Upper lobe of left lung (tissue), 6 donors: ENCODE data around the gene THEM5. TPM values are rescaled to one million over a fixed set of nuclear protein-coding genes. Genes with fewer than 3 reads are reported as not detected.

Experiments
- ATAC-seq, 2 donors: fragments of 200-7000 bp; cut with Tn5 transposase; one replicate each; pipeline ENCODE4 v1.9.1; 2022; ENCODE audit warnings: mild to moderate bottlenecking in 2 of 2, moderate library complexity in 2 of 2; ENCODE audit not compliant: low FRiP score in 2 of 2
- DNase-seq, 2 donors: peaks; one replicate each; pipeline ENCODE4 v3.0.0-alpha.2; 2019 to 2020
- H3K27ac ChIP-seq, 4 donors: fragments of 200-600 bp; sonication (generic); one replicate each; pipeline ENCODE4 v1.5.1; 2016 to 2019
- H3K27me3 ChIP-seq, 4 donors: fragments of 200-600 bp; sonication (generic); one replicate each; pipeline ENCODE4 v1.5.1; 2017 to 2019
- H3K36me3 ChIP-seq, 4 donors: fragments of 200-600 bp; sonication (generic); one replicate each; pipeline ENCODE4 v1.5.1; 2016 to 2019
- H3K4me1 ChIP-seq, 4 donors: fragments of 200-600 bp; sonication (generic); one replicate each; pipeline ENCODE4 v1.5.1; 2018 to 2019
- H3K4me3 ChIP-seq, 4 donors: fragments of 200-600 bp; sonication (generic); one replicate each; pipeline ENCODE4 v1.5.1; 2017 to 2019; ENCODE audit warnings: mild to moderate bottlenecking in 2 of 4, moderate library complexity in 1 of 4
- H3K9me3 ChIP-seq, 4 donors: fragments of 200-600 bp; sonication (generic); one replicate each; pipeline ENCODE4 v1.5.1; 2018 to 2019
- CTCF ChIP-seq, 6 experiments: fragments of 450-650 bp in 4 of 6; fragments of 200-600 bp in 2 of 6; sonication (generic) in 2 of 6; IDR thresholded peaks; one replicate each; pipeline ENCODE4 v1.5.1; 2016 to 2019; ENCODE audit warnings: antibody characterized with exemption in 6 of 6
- EP300 ChIP-seq, 4 donors: sonication (generic); formaldehyde crosslinking; IDR thresholded peaks; one replicate each; pipeline ENCODE4 v1.5.1; 2017; ENCODE audit warnings: antibody characterized with exemption in 4 of 4, control low read depth in 2 of 4
- POLR2A ChIP-seq, 4 donors: fragments of 450-650 bp; IDR thresholded peaks; one replicate each; pipeline ENCODE4 v1.5.1; 2016 to 2017; ENCODE audit warnings: antibody characterized with exemption in 4 of 4, mild to moderate bottlenecking in 2 of 4
- POLR2AphosphoS5 ChIP-seq, 2 donors: sonication (generic); formaldehyde crosslinking; IDR thresholded peaks; one replicate each; pipeline ENCODE4 v1.5.1; 2017; ENCODE audit warnings: antibody characterized with exemption in 2 of 2
- WGBS, 2 donors: methylation state at CpG; one replicate each; pipeline ENCODE4 v1.1.5; 2017 to 2018; 5-methylcytosine and 5-hydroxymethylcytosine counted together
- total RNA-seq, 6 donors: library from RNA; depleted of rRNA in 4 of 6; stranded (reverse); fragments of >200 nt in 4 of 6; gene quantifications; one replicate each; pipeline versions ENCODE4 v1.1.0 to v1.2.1, GENCODE V29; 2016 to 2021
- donor health status: DM: no; HTN: no; CAD: no; lungs with moderate emphysema.
- donor health status: DM: no; HTN: yes; CAD: no; lungs with severe emphysema.

Gene THEM5
- total RNA-seq, 6 donors from 2014 or later = not detected

- no peak for ATAC-seq
- 97 to 98% methylated on average over 3 of the region's 3 CpGs for WGBS, 2 donors
Observed at GRCh38 chr1:151803915-151804314, 49.6 kb downstream of the THEM5 start.

GRCh38 chr1:151803164-151803563 lies 50.3 kb downstream of the THEM5 start:
- DNase-seq (no peak), ATAC-seq (no peak)
- Histone ChIP-seq H3K4me1 (no peaks in the 10 kb centered on the region), H3K27ac (no peak overlapping the region), H3K9me3 (no peaks in the 10 kb centered on the region), H3K27me3 (no peaks in the 10 kb centered on the region), H3K4me3 (no peak overlapping the region), H3K36me3 (no peaks in the 10 kb centered on the region)
- TF ChIP-seq POLR2AphosphoS5 (IDR thresholded peaks at IDR 0.05) = no peak
- no peak for TF ChIP-seq CTCF (IDR thresholded peaks at IDR 0.05)
- no peak for TF ChIP-seq POLR2A (IDR thresholded peaks at IDR 0.05)
- TF ChIP-seq EP300 (IDR thresholded peaks at IDR 0.05) = no peak

More at GRCh38 chr1:151803915-151804314, 49.6 kb downstream of the THEM5 start:
- H3K9me3 ChIP-seq = no peaks in the 10 kb centered on the region
- no peaks in the 10 kb centered on the region for H3K36me3 ChIP-seq
- H3K27ac ChIP-seq = no peak overlapping the region
- no peak for TF ChIP-seq CTCF (IDR thresholded peaks at IDR 0.05)
- H3K4me3 ChIP-seq = no peak overlapping the region
- DNase-seq = no peak
- H3K4me1 ChIP-seq = no peaks in the 10 kb centered on the region
- no peaks in the 10 kb centered on the region for H3K27me3 ChIP-seq

- DNase-seq (peak in 1 of 2 donors; percentile 56), ATAC-seq (no peak)
- Histone ChIP-seq H3K4me3 (no peak overlapping the region), H3K27ac (no peak overlapping the region), H3K4me1 (no peaks in the 10 kb centered on the region), H3K9me3 (no peaks in the 10 kb centered on the region), H3K36me3 (no peaks in the 10 kb centered on the region), H3K27me3 (no peaks in the 10 kb centered on the region)
- WGBS, 2 donors = 97 to 100% methylated on average over 2 to 3 of the region's 5 CpGs
- TF ChIP-seq CTCF (IDR thresholded peaks at IDR 0.05) = no peak
- TF ChIP-seq POLR2A (IDR thresholded peaks at IDR 0.05) = no peak
- TF ChIP-seq POLR2AphosphoS5 (IDR thresholded peaks at IDR 0.05) = no peak
- no peak for TF ChIP-seq EP300 (IDR thresholded peaks at IDR 0.05)
Observed at GRCh38 chr1:151802372-151802771, 51.1 kb downstream of the THEM5 start.

- no peak overlapping the region for H3K27ac ChIP-seq
- 88 to 92% methylated on average over 2 to 7 of the region's 7 CpGs for WGBS, 2 donors
- ATAC-seq (no peak), DNase-seq (peak in 1 of 2 donors; percentile 65)
- no peaks in the 10 kb centered on the region for H3K9me3 ChIP-seq
- H3K27me3 ChIP-seq = no peaks in the 10 kb centered on the region
- no peaks in the 10 kb centered on the region for H3K4me1 ChIP-seq
- no peak for TF ChIP-seq POLR2AphosphoS5 (IDR thresholded peaks at IDR 0.05)
- TF ChIP-seq CTCF (IDR thresholded peaks at IDR 0.05) = no peak
- no peak for TF ChIP-seq POLR2A (IDR thresholded peaks at IDR 0.05)
- TF ChIP-seq EP300 (IDR thresholded peaks at IDR 0.05) = no peak
- H3K4me3 ChIP-seq = no peak overlapping the region
- H3K36me3 ChIP-seq = no peaks in the 10 kb centered on the region
Observed at GRCh38 chr1:151801846-151802245, 51.7 kb downstream of the THEM5 start.

GRCh38 chr1:151801310-151801820 lies 52.1 kb downstream of the THEM5 start:
- Histone ChIP-seq H3K27ac (no peak overlapping the region), H3K27me3 (no peaks in the 10 kb centered on the region), H3K36me3 (no peaks in the 10 kb centered on the region), H3K4me1 (no peaks in the 10 kb centered on the region), H3K4me3 (no peak overlapping the region), H3K9me3 (no peaks in the 10 kb centered on the region)
- ATAC-seq = no peak
- DNase-seq = peak in 1 of 2 donors; percentile 56
- TF ChIP-seq POLR2AphosphoS5 (IDR thresholded peaks at IDR 0.05) (no peak), EP300 (IDR thresholded peaks at IDR 0.05) (no peak), POLR2A (IDR thresholded peaks at IDR 0.05) (no peak), CTCF (IDR thresholded peaks at IDR 0.05) (no peak)
- WGBS, 2 donors = 82 to 97% methylated on average over 3 to 12 of the region's 12 CpGs
